Tibial artery (tissue), 4 donors: ENCODE measurements around the gene CDK18.

ENCODE experiments used
- DNase-seq, 2 donors: peaks; one replicate each; pipeline ENCODE4 v3.0.0-alpha.2; 2019
- H3K27ac ChIP-seq, 2 donors: fragments of 200-600 bp; sonication (generic) in 1 of 2; 1 replicate in 1 of 2; 2 replicates in 1 of 2; pipeline ENCODE4 v1.5.1; 2018 to 2019; ENCODE audit warnings: mild to moderate bottlenecking in 1 of 2
- H3K27me3 ChIP-seq, 2 donors: fragments of 200-600 bp; sonication (generic) in 1 of 2; one replicate each; pipeline versions ENCODE4 v1.5.1 to v1.6.0; 2016 to 2019
- H3K36me3 ChIP-seq, 3 donors: fragments of 200-600 bp; sonication (generic) in 2 of 3; one replicate each; pipeline ENCODE4 v1.5.1; 2016 to 2019; ENCODE audit warnings: mild to moderate bottlenecking in 2 of 3
- H3K4me1 ChIP-seq, 4 donors: fragments of 200-600 bp; sonication (generic) in 2 of 4; 1 replicate in 3 of 4; 2 replicates in 1 of 4; pipeline ENCODE4 v1.5.1; 2016 to 2019
- H3K4me3 ChIP-seq, 2 donors: fragments of 200-600 bp; sonication (generic) in 1 of 2; 1 replicate in 1 of 2; 2 replicates in 1 of 2; pipeline ENCODE4 v1.5.1; 2018 to 2019; ENCODE audit warnings: mild to moderate bottlenecking in 2 of 2
- H3K9me3 ChIP-seq, 3 donors: fragments of 200-600 bp; sonication (generic) in 1 of 3; one replicate each; pipeline ENCODE4 v1.5.1; 2016 to 2019
- intact Hi-C: fragments of 100-400 bp; cut with DNase I; formaldehyde crosslinking; loops from one replicate; pipeline ENCODE4 v1.15.0; 2023; ENCODE audit warnings: low total_unique reads
- TF ChIP-seq, protein P1 (sequence below), 2 experiments: fragments of 200-600 bp in 1 of 2; fragments of 450-650 bp in 1 of 2; IDR thresholded peaks; one replicate each; pipeline ENCODE4 v1.5.1; 2017 to 2019; ENCODE audit warnings: antibody characterized with exemption in 2 of 2, mild to moderate bottlenecking in 1 of 2, moderate library complexity in 1 of 2

Gene CDK18

GRCh38 chr1:205580140-205580922 lies 75.9 kb downstream of the CDK18 start:
- peak in 1 of 2 donors; percentile 42 for DNase-seq
- Histone ChIP-seq H3K4me3 (no peak overlapping the region), H3K27ac (no peak overlapping the region), H3K4me1 (no peaks in the 10 kb centered on the region), H3K36me3 (no peaks in the 10 kb centered on the region), H3K27me3 (peaks cover 0 to 55% of the 10 kb centered on the region in 2 donors), H3K9me3 (no peaks in the 10 kb centered on the region)
- intact Hi-C loops = loop anchor here (10.0 kb wide), 1 partner anchor 394 kb away; no protein-coding TSS in a partner anchor
- TF ChIP-seq, protein P1, sequence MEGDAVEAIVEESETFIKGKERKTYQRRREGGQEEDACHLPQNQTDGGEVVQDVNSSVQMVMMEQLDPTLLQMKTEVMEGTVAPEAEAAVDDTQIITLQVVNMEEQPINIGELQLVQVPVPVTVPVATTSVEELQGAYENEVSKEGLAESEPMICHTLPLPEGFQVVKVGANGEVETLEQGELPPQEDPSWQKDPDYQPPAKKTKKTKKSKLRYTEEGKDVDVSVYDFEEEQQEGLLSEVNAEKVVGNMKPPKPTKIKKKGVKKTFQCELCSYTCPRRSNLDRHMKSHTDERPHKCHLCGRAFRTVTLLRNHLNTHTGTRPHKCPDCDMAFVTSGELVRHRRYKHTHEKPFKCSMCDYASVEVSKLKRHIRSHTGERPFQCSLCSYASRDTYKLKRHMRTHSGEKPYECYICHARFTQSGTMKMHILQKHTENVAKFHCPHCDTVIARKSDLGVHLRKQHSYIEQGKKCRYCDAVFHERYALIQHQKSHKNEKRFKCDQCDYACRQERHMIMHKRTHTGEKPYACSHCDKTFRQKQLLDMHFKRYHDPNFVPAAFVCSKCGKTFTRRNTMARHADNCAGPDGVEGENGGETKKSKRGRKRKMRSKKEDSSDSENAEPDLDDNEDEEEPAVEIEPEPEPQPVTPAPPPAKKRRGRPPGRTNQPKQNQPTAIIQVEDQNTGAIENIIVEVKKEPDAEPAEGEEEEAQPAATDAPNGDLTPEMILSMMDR (IDR thresholded peaks at IDR 0.05) = no peak

DNA sequence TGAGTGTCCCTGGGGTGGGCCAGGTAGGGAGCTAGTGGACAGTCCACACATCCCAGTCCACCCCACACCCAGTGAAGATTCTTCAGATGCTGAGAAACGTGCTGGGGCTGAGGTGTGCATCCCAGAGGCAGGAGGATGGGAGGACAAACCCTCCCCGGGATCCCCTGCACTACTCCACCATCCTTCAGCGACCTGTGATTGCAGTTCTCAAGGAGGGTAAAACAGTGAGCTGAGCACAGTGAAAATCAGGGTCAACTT lies 76.4 kb downstream of the CDK18 start:
- intact Hi-C loops = loop anchor here (10.0 kb wide), 1 partner anchor 394 kb away; no protein-coding TSS in a partner anchor

GRCh38 chr1:205581321-205581980 lies 77.0 kb downstream of the CDK18 start:
- intact Hi-C loops = loop anchor here (10.0 kb wide), 1 partner anchor 393 kb away; no protein-coding TSS in a partner anchor

More for the DNA sequence above, 76.4 kb downstream of the CDK18 start:
- H3K27me3 ChIP-seq = peaks cover 0 to 55% of the 10 kb centered on the region in 2 donors
- H3K36me3 ChIP-seq = no peaks in the 10 kb centered on the region
- TF ChIP-seq, protein P1 (IDR thresholded peaks at IDR 0.05) = no peak
- H3K4me1 ChIP-seq = no peaks in the 10 kb centered on the region
- DNase-seq = no peak
- H3K9me3 ChIP-seq = no peaks in the 10 kb centered on the region
- H3K27ac ChIP-seq = no peak overlapping the region
- no peak overlapping the region for H3K4me3 ChIP-seq

DNA sequence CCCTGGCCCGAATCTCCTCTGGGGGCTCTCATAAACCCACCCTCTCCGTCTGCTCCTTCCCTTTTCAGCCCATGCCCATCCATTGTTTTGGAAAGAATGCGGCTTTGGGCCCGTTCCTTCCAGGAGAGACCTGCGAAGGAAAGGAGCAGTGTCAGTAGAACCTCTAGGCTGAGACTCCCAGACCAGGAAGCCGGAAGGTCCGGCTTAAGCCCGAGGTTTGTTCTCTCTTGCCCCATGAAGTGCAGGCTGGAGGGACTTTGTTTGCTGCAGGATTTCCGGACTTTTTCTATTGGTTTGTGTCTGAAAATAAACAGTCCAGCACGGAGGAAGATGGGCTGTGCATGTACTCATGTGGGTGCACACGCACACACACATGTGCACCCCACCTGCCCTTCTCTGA lies 77.6 kb downstream of the CDK18 start:
- Histone ChIP-seq H3K4me3 (no peak overlapping the region), H3K9me3 (no peaks in the 10 kb centered on the region), H3K27ac (no peak overlapping the region), H3K4me1 (no peaks in the 10 kb centered on the region), H3K36me3 (no peaks in the 10 kb centered on the region), H3K27me3 (peaks cover 0 to 51% of the 10 kb centered on the region in 2 donors)
- TF ChIP-seq, protein P1 (IDR thresholded peaks at IDR 0.05) = no peak
- DNase-seq = no peak
- intact Hi-C loops = loop anchor here (10.0 kb wide), 1 partner anchor 393 kb away; no protein-coding TSS in a partner anchor

More at GRCh38 chr1:205581321-205581980, 77.0 kb downstream of the CDK18 start:
- TF ChIP-seq, protein P1 (IDR thresholded peaks at IDR 0.05) = no peak
- H3K4me1 ChIP-seq = no peaks in the 10 kb centered on the region
- H3K27me3 ChIP-seq = peaks cover 0 to 51% of the 10 kb centered on the region in 2 donors
- peak in 1 of 2 donors; percentile 43 for DNase-seq
- H3K27ac ChIP-seq = no peak overlapping the region
- no peaks in the 10 kb centered on the region for H3K9me3 ChIP-seq
- no peak overlapping the region for H3K4me3 ChIP-seq
- H3K36me3 ChIP-seq = no peaks in the 10 kb centered on the region
